Activated CD4-positive, alpha-beta T cell treated with anti-CD3 and anti-CD28 coated beads for 36 hours (primary cell): Measurements from ENCODE around the gene TBCCD1. TPM values are rescaled to one million over a fixed set of nuclear protein-coding genes. Genes with fewer than 3 reads are reported as not detected.

Experiments used
- ATAC-seq: fragments of 200-7000 bp; cut with Tn5 transposase; one replicate; pipeline ENCODE4 v1.10.0; 2021; ENCODE audit warnings: mild to moderate bottlenecking, moderate library complexity
- CTCF ChIA-PET: fragments of 350-600 bp; sonication (Branson Sonifier 250); formaldehyde crosslinking; loops from one replicate; lab custom pipeline; 2021; ENCODE audit warnings: antibody characterized with exemption; lab: Charles Lee
- POLR2A ChIA-PET: fragments of 350-600 bp; sonication (Branson Sonifier 250); formaldehyde crosslinking; loops from one replicate; lab custom pipeline; 2021; ENCODE audit warnings: antibody characterized with exemption, inconsistent platforms; lab: Charles Lee
- DNase-seq: peaks from one replicate; pipeline ENCODE4 v3.0.0-alpha.2; 2020
- H3K27ac Mint-ChIP-seq: one replicate; pipeline ENCODE4 v1.8.0; 2021; ENCODE audit warnings: mixed read lengths
- H3K27me3 Mint-ChIP-seq: one replicate; pipeline ENCODE4 v1.8.0; 2021; ENCODE audit warnings: mixed read lengths
- H3K36me3 Mint-ChIP-seq: one replicate; pipeline ENCODE4 v1.8.0; 2021; ENCODE audit warnings: low read depth, mixed read lengths
- H3K4me1 Mint-ChIP-seq: one replicate; pipeline ENCODE4 v1.8.0; 2021; ENCODE audit warnings: mixed read lengths
- H3K4me3 Mint-ChIP-seq: one replicate; pipeline ENCODE4 v1.8.0; 2021; ENCODE audit warnings: mild to moderate bottlenecking, moderate library complexity, mixed read lengths
- H3K9me3 Mint-ChIP-seq: one replicate; pipeline ENCODE4 v1.8.0; 2021; ENCODE audit warnings: low read depth, mixed read lengths
- intact Hi-C, 2 experiments: fragments of 100-400 bp; cut with DNase I in 1 of 2; cut with micrococcal nuclease in 1 of 2; formaldehyde crosslinking; loops; one replicate each; pipeline versions ENCODE4 v1.14.2 to v1.15.1; 2022 to 2024; cut with DNase I, micrococcal nuclease
- total RNA-seq, 2 experiments: library from RNA; stranded (reverse); gene quantifications; one replicate each; pipeline ENCODE4 v1.2.3, GENCODE V29; 2021

The TBCCD1 gene
- total RNA-seq, 2 experiments from 2014 or later: 10.5 to 11.4 TPM

- Mint-ChIP-seq H3K36me3 (no peaks in the 10 kb centered on the region), H3K27me3 (peaks cover 5% of the 10 kb centered on the region), H3K4me3 (no peak overlapping the region), H3K27ac (no peak overlapping the region), H3K9me3 (no peaks in the 10 kb centered on the region), H3K4me1 (no peaks in the 10 kb centered on the region)
- ChIA-PET POLR2A (interaction anchor here (0.6 to 0.9 kb wide), 2 partner anchors 15 to 696 kb away, joined by 3 read pairs; no protein-coding TSS in a partner anchor), CTCF (interaction anchor here (0.8 to 1.8 kb wide), 5 partner anchors 8 to 665 kb away, joined by 4 to 6 read pairs (median 5); no protein-coding TSS in a partner anchor)
- intact Hi-C loops: no loop called here
- ATAC-seq: no peak
- no peak for DNase-seq
Observed at GRCh38 chr3:186608624-186609215, 41.6 kb upstream of the TBCCD1 start.

- CTCF ChIA-PET: interaction anchor here (0.7 to 6.2 kb wide), 3 partner anchors 9 to 1037 kb away, joined by 3 to 28 read pairs (median 19); no protein-coding TSS in a partner anchor
- H3K36me3 Mint-ChIP-seq: no peaks in the 10 kb centered on the region
- ATAC-seq: no peak
Observed at GRCh38 chr3:186605561-186606545, 38.7 kb upstream of the TBCCD1 start.

GRCh38 chr3:186605078-186605477, 37.9 kb upstream of the TBCCD1 start:
- ChIA-PET CTCF (interaction anchor here (0.7 to 6.2 kb wide), 3 partner anchors 10 to 1038 kb away, joined by 3 to 28 read pairs (median 19); no protein-coding TSS in a partner anchor), POLR2A (no interaction called here)
- no peaks in the 10 kb centered on the region for H3K36me3 Mint-ChIP-seq
- H3K4me1 Mint-ChIP-seq: no peaks in the 10 kb centered on the region
- H3K27ac Mint-ChIP-seq: no peak overlapping the region
- DNase-seq: no peak
- ATAC-seq: no peak
- no peaks in the 10 kb centered on the region for H3K27me3 Mint-ChIP-seq
- H3K4me3 Mint-ChIP-seq: no peak overlapping the region
- intact Hi-C loops: no loop called here
- no peaks in the 10 kb centered on the region for H3K9me3 Mint-ChIP-seq

More at GRCh38 chr3:186605561-186606545, 38.7 kb upstream of the TBCCD1 start:
- intact Hi-C loops: no loop called here
- no peak overlapping the region for H3K27ac Mint-ChIP-seq
- H3K4me3 Mint-ChIP-seq: no peak overlapping the region
- no peak for DNase-seq
- H3K4me1 Mint-ChIP-seq: no peaks in the 10 kb centered on the region
- POLR2A ChIA-PET: no interaction called here
- no peaks in the 10 kb centered on the region for H3K27me3 Mint-ChIP-seq
- no peaks in the 10 kb centered on the region for H3K9me3 Mint-ChIP-seq

- no peak for DNase-seq
- Mint-ChIP-seq H3K27ac (no peak overlapping the region), H3K4me1 (no peaks in the 10 kb centered on the region), H3K9me3 (no peaks in the 10 kb centered on the region), H3K27me3 (no peaks in the 10 kb centered on the region), H3K36me3 (no peaks in the 10 kb centered on the region), H3K4me3 (no peak overlapping the region)
- CTCF ChIA-PET: interaction anchor here (3.0 to 6.2 kb wide), 2 partner anchors 12 to 14 kb away, joined by 19 to 28 read pairs; no protein-coding TSS in a partner anchor
- no peak for ATAC-seq
- POLR2A ChIA-PET: no interaction called here
- intact Hi-C loops: no loop called here
Observed at GRCh38 chr3:186603159-186603558, 36.0 kb upstream of the TBCCD1 start.

GRCh38 chr3:186600896-186601295, 33.8 kb upstream of the TBCCD1 start:
- Mint-ChIP-seq H3K27ac (no peak overlapping the region), H3K9me3 (no peaks in the 10 kb centered on the region), H3K36me3 (no peaks in the 10 kb centered on the region), H3K4me3 (no peak overlapping the region), H3K4me1 (no peaks in the 10 kb centered on the region), H3K27me3 (no peaks in the 10 kb centered on the region)
- ChIA-PET POLR2A (no interaction called here), CTCF (interaction anchor here (1.3 to 6.2 kb wide), 4 partner anchors 11 to 16 kb away, joined by 3 to 28 read pairs (median 4); no protein-coding TSS in a partner anchor)
- DNase-seq: no peak
- ATAC-seq: no peak
- intact Hi-C loops: no loop called here

GRCh38 chr3:186599785-186600166, 32.6 kb upstream of the TBCCD1 start:
- Mint-ChIP-seq H3K4me1 (no peaks in the 10 kb centered on the region), H3K9me3 (no peaks in the 10 kb centered on the region), H3K27ac (no peak overlapping the region), H3K27me3 (no peaks in the 10 kb centered on the region), H3K36me3 (no peaks in the 10 kb centered on the region), H3K4me3 (no peak overlapping the region)
- intact Hi-C loops: no loop called here
- no peak for DNase-seq
- ATAC-seq: no peak
- ChIA-PET CTCF (interaction anchor here (1.0 to 6.2 kb wide), 3 partner anchors 15 to 18 kb away, joined by 3 to 28 read pairs (median 4); no protein-coding TSS in a partner anchor), POLR2A (no interaction called here)

GRCh38 chr3:186599142-186599784, 32.1 kb upstream of the TBCCD1 start:
- intact Hi-C loops: no loop called here
- ChIA-PET CTCF (interaction anchor here (1.0 to 1.3 kb wide), 2 partner anchors 14 to 15 kb away, joined by 3 read pairs; no protein-coding TSS in a partner anchor), POLR2A (no interaction called here)
- Mint-ChIP-seq H3K4me1 (no peaks in the 10 kb centered on the region), H3K36me3 (no peaks in the 10 kb centered on the region), H3K27ac (no peak overlapping the region), H3K9me3 (no peaks in the 10 kb centered on the region), H3K4me3 (no peak overlapping the region), H3K27me3 (no peaks in the 10 kb centered on the region)
- DNase-seq (no peak), ATAC-seq (no peak)

GRCh38 chr3:186598794-186599141, 31.6 kb upstream of the TBCCD1 start:
- no peaks in the 10 kb centered on the region for H3K9me3 Mint-ChIP-seq
- H3K27me3 Mint-ChIP-seq: no peaks in the 10 kb centered on the region
- no peaks in the 10 kb centered on the region for H3K4me1 Mint-ChIP-seq
- ATAC-seq (no peak), DNase-seq (no peak)
- intact Hi-C loops: no loop called here
- no peak overlapping the region for H3K4me3 Mint-ChIP-seq
- ChIA-PET CTCF (interaction anchor here (1.0 to 1.2 kb wide), 2 partner anchors 15 to 16 kb away, joined by 3 to 4 read pairs; no protein-coding TSS in a partner anchor), POLR2A (no interaction called here)
- no peak overlapping the region for H3K27ac Mint-ChIP-seq
- no peaks in the 10 kb centered on the region for H3K36me3 Mint-ChIP-seq

- Mint-ChIP-seq H3K9me3 (no peaks in the 10 kb centered on the region), H3K36me3 (no peaks in the 10 kb centered on the region), H3K27ac (no peak overlapping the region), H3K4me3 (no peak overlapping the region), H3K4me1 (no peaks in the 10 kb centered on the region), H3K27me3 (no peaks in the 10 kb centered on the region)
- DNase-seq (no peak), ATAC-seq (no peak)
- ChIA-PET CTCF (interaction anchor here (0.7 to 1.2 kb wide), 3 partner anchors 15 to 621 kb away, joined by 3 to 4 read pairs (median 3); no protein-coding TSS in a partner anchor), POLR2A (no interaction called here)
- intact Hi-C loops: no loop called here
Observed at GRCh38 chr3:186598108-186598784, 31.1 kb upstream of the TBCCD1 start.

- Mint-ChIP-seq H3K4me1 (no peaks in the 10 kb centered on the region), H3K27ac (no peak overlapping the region), H3K27me3 (no peaks in the 10 kb centered on the region), H3K36me3 (no peaks in the 10 kb centered on the region), H3K4me3 (no peak overlapping the region), H3K9me3 (no peaks in the 10 kb centered on the region)
- no peak for ATAC-seq
- intact Hi-C loops: no loop called here
- ChIA-PET POLR2A (interaction anchor here (0.7 to 1.2 kb wide), 2 partner anchors 11 to 669 kb away, joined by 3 to 4 read pairs; no protein-coding TSS in a partner anchor), CTCF (interaction anchor here (0.6 to 1.6 kb wide), 5 partner anchors 10 to 1779 kb away, joined by 3 to 7 read pairs (median 3); no protein-coding TSS in a partner anchor)
- DNase-seq: no peak
Observed at GRCh38 chr3:186596568-186597287, 29.6 kb upstream of the TBCCD1 start.
